Measurements from ENCODE around the gene MYO5A. TPM values are rescaled to one million over a fixed set of nuclear protein-coding genes. Genes with fewer than 3 reads are reported as not detected.

The MYO5A gene
- total and polyA plus RNA-seq, 9 of the 15 experiments (the other 6 are each of a cell fraction or from before 2014, with no cell fraction given), result 0.03 to 0.82 (median 0.40) TPM

DNA sequence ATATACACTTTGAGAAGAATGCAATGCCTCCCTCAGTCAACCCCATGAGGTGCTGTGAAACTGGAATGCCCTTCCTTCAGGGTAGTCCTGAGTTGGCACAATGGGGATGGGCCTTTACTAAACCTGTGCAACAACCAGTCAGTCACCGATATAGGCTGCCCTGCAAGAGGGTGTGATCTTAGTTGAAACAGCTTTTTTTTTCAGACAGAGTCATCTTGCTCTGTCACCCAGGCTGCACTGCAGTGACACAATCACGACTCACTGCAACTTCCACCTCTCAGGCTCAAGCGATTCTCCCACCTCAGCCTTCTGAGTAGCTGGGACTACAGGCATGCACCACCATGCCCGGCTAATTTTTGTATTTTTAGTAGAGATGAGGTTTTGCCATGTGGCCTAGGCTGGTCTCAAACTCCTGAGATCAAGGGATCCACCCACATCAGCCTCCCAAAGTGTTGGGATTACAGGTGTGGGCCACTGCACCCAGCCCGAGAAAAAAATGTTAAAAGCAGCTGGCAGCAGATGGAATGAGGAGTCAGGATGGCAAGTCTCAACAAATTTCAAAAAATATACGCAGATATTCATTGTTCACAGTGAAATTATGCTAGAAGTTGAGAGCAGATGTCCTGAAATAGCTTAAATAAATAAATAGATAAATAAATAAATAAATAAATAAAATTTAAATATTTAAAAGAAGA is 31.8 kb downstream of the MYO5A start:
- H3K27me3 ChIP-seq (ENCODE audit: control insufficient read depth in 2 of 2, insufficient read depth in 2 of 2, low read length in 2 of 2), result peaks cover 0 to 2% of the 10 kb centered on the region in 2 experiments; a peak in 2 of 5 replicates
- ATAC-seq (no peak), DNase-seq (ENCODE audit: extremely low read depth in 1 of 4, low spot score in 3 of 4) (no peak), FAIRE-seq (no peak)
- H3K9me3 ChIP-seq (replicated peaks; ENCODE audit: control insufficient read depth, insufficient read depth, low read depth, low read length), result no peaks in the 10 kb centered on the region
- H4K20me1 ChIP-seq (replicated peaks; ENCODE audit: control insufficient read depth, insufficient read depth, low read length), result no peaks in the 10 kb centered on the region
- H3K36me3 ChIP-seq (ENCODE audit: control insufficient read depth, insufficient read depth, low read length), result no peaks in the 10 kb centered on the region
- WGBS (ENCODE audit: insufficient coverage, low coverage, missing lambda C conversion rate), result 2% methylated on average over 5 of the region's 6 CpGs
- intact Hi-C loops (cut with micrococcal nuclease) (no loop called here), in situ Hi-C loops (cut with MboI) (no loop called here)
- no TSS peak for BruUV-seq (replicated peaks)
- H3K27ac ChIP-seq (ENCODE audit: extremely low read depth, low read depth, low read length), result no peak overlapping the region
- no peak overlapping the region for H3K9ac ChIP-seq (ENCODE audit: insufficient read depth in 1 of 2, low read depth in 2 of 2, low read length in 2 of 2)
- ChIA-PET CTCF (ENCODE audit: low intra/inter-chr PET ratio) (no interaction called here), POLR2A (no interaction called here)
- no peaks in the 10 kb centered on the region for H3K9me1 ChIP-seq (ENCODE audit: control insufficient read depth, insufficient read depth, low read length)
- H3K4me1 ChIP-seq (replicated peaks in 1 of 2; ENCODE audit: control insufficient read depth in 2 of 2, insufficient read depth in 2 of 2, low read length in 2 of 2), result no peaks in the 10 kb centered on the region
- no peaks in the 10 kb centered on the region for H3K79me2 ChIP-seq (ENCODE audit: control insufficient read depth, insufficient read depth, low read length)
- no peak overlapping the region for H2AFZ ChIP-seq (ENCODE audit: low read depth, low read length)
- no peak overlapping the region for H3K4me3 ChIP-seq
- H3K4me2 ChIP-seq (ENCODE audit: insufficient read depth, low read length), result no peak overlapping the region
- TF ChIP-seq GABPA (tag; conservative IDR thresholded peaks at IDR 0.05; ENCODE audit: low read depth) (no peak), NR2C2 (CRISPR knock-in tag; IDR thresholded peaks at IDR 0.05) (no peak), NR2C2 (tag; IDR thresholded peaks at IDR 0.05) (no peak), NR4A1 (CRISPR knock-in tag; IDR thresholded peaks at IDR 0.05) (no peak), NR4A1 (tag; IDR thresholded peaks at IDR 0.05) (no peak), PRMT5 (CRISPR knock-in tag; IDR thresholded peaks at IDR 0.05) (no peak), POLR3G (IDR thresholded peaks at IDR 0.05; ENCODE audit: extremely low read depth, insufficient read length, insufficient replicate concordance) (no peak), CBX8 (IDR thresholded peaks at IDR 0.05; ENCODE audit: borderline replicate concordance, extremely low read depth, low read depth, low read length, poor library complexity, severe bottlenecking) (no peak), ESRRB (CRISPR knock-in tag; IDR thresholded peaks at IDR 0.05; ENCODE audit: borderline replicate concordance) (no peak), NFATC3 (IDR thresholded peaks at IDR 0.05) (no peak), NR2F6 (CRISPR knock-in tag; IDR thresholded peaks at IDR 0.05) (no peak), THRAP3 (IDR thresholded peaks at IDR 0.05; ENCODE audit: borderline replicate concordance) (no peak)
- TF ChIP-seq, protein P1, sequence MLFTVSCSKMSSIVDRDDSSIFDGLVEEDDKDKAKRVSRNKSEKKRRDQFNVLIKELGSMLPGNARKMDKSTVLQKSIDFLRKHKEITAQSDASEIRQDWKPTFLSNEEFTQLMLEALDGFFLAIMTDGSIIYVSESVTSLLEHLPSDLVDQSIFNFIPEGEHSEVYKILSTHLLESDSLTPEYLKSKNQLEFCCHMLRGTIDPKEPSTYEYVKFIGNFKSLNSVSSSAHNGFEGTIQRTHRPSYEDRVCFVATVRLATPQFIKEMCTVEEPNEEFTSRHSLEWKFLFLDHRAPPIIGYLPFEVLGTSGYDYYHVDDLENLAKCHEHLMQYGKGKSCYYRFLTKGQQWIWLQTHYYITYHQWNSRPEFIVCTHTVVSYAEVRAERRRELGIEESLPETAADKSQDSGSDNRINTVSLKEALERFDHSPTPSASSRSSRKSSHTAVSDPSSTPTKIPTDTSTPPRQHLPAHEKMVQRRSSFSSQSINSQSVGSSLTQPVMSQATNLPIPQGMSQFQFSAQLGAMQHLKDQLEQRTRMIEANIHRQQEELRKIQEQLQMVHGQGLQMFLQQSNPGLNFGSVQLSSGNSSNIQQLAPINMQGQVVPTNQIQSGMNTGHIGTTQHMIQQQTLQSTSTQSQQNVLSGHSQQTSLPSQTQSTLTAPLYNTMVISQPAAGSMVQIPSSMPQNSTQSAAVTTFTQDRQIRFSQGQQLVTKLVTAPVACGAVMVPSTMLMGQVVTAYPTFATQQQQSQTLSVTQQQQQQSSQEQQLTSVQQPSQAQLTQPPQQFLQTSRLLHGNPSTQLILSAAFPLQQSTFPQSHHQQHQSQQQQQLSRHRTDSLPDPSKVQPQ (CRISPR knock-in tag; IDR thresholded peaks at IDR 0.05; ENCODE audit: borderline replicate concordance), result no peak
- TF ChIP-seq, protein P2, sequence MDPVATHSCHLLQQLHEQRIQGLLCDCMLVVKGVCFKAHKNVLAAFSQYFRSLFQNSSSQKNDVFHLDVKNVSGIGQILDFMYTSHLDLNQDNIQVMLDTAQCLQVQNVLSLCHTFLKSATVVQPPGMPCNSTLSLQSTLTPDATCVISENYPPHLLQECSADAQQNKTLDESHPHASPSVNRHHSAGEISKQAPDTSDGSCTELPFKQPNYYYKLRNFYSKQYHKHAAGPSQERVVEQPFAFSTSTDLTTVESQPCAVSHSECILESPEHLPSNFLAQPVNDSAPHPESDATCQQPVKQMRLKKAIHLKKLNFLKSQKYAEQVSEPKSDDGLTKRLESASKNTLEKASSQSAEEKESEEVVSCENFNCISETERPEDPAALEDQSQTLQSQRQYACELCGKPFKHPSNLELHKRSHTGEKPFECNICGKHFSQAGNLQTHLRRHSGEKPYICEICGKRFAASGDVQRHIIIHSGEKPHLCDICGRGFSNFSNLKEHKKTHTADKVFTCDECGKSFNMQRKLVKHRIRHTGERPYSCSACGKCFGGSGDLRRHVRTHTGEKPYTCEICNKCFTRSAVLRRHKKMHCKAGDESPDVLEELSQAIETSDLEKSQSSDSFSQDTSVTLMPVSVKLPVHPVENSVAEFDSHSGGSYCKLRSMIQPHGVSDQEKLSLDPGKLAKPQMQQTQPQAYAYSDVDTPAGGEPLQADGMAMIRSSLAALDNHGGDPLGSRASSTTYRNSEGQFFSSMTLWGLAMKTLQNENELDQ (CRISPR knock-in tag; IDR thresholded peaks at IDR 0.05; ENCODE audit: borderline replicate concordance), result no peak
- TF ChIP-seq, protein P3, sequence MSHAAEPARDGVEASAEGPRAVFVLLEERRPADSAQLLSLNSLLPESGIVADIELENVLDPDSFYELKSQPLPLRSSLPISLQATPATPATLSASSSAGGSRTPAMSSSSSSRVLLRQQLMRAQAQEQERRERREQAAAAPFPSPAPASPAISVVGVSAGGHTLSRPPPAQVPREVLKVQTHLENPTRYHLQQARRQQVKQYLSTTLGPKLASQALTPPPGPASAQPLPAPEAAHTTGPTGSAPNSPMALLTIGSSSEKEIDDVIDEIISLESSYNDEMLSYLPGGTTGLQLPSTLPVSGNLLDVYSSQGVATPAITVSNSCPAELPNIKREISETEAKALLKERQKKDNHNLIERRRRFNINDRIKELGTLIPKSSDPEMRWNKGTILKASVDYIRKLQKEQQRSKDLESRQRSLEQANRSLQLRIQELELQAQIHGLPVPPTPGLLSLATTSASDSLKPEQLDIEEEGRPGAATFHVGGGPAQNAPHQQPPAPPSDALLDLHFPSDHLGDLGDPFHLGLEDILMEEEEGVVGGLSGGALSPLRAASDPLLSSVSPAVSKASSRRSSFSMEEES (CRISPR knock-in tag; IDR thresholded peaks at IDR 0.05), result no peak

Data from K562 (cell line).